ENCODE data around the gene ZNF595. TPM values are rescaled to one million over a fixed set of nuclear protein-coding genes. Genes with fewer than 3 reads are reported as not detected.

ZNF595 gene
- total RNA-seq, 1 donor from 2014 or later = 6.4 TPM

- DNase-seq (no peak), ATAC-seq (no peak)
- intact Hi-C loops (cut with micrococcal nuclease) = no loop called here
Observed at GRCh38 chr4:125833-126232, 72.7 kb downstream of the ZNF595 start.

DNA sequence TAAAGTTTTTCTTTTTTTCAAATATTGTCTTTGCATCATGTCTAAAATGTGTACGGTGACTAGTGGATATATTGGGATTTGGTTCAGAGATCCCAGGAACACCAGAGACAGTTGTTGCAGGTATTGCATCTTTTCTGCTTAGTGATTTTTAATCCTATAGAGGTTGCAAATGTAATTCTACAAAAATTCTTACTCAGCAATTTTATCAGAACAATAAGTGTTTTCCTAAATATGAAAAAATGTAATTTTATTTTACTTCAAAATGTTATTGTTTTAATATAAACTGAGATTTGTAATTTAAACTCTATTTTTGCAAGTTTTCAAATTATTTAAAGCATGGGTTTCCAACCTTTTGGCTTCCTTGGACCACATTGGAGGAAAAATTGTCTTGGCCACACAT is 79.4 kb downstream of the ZNF595 start:
- DNase-seq (no peak), ATAC-seq (no peak)
- intact Hi-C loops (cut with micrococcal nuclease) = no loop called here

Other genes starting within 250 kb of the ZNF595 start
- 6.3 TPM for gene ZNF718, start 71.2 kb downstream of the ZNF595 start, total RNA-seq

Data from left ventricle myocardium superior (tissue), 1 donor.